Middle frontal gyrus (tissue), 1 donor: ENCODE results near the gene GIMAP6.
"Not testable (repeated sequence)": the region's sequence is repeated elsewhere in the genome, so short reads cannot be mapped to it uniquely, and the experiment has no call there.

Source experiments
- DNase-seq: peaks from one replicate; pipeline ENCODE4 v3.0.0-alpha.2; 2015; ENCODE audit warnings: low spot score; ENCODE audit errors: extremely low spot score

GIMAP6 gene

GRCh38 chr7:150645259-150646020, 13.3 kb upstream of the GIMAP6 start:
- no peak for DNase-seq

- DNase-seq = no peak
Measured at GRCh38 chr7:150642926-150643325, 10.7 kb upstream of the GIMAP6 start.

DNA sequence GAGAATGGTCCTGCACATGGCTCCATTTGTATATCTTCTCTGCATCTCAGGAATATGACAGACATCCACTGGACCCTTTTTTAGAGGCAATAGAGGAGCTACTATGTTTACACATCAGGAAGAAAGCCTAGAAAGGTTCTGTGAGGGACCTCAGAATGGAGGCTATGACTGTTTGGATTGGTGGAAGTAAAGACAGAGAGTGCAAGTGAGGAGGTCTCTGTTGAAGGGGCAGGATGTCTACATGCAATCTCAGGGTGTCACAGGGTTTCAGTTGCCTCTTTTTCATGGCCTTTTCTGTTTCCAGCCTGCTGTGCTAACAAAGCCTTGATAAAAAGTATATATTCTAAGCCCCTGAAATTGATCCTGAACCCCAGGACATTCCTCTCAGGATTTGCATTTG, 9.7 kb upstream of the GIMAP6 start:
- DNase-seq = no peak

- DNase-seq = no peak
Measured at GRCh38 chr7:150633926-150634325, 1.7 kb upstream of the GIMAP6 start.

DNA sequence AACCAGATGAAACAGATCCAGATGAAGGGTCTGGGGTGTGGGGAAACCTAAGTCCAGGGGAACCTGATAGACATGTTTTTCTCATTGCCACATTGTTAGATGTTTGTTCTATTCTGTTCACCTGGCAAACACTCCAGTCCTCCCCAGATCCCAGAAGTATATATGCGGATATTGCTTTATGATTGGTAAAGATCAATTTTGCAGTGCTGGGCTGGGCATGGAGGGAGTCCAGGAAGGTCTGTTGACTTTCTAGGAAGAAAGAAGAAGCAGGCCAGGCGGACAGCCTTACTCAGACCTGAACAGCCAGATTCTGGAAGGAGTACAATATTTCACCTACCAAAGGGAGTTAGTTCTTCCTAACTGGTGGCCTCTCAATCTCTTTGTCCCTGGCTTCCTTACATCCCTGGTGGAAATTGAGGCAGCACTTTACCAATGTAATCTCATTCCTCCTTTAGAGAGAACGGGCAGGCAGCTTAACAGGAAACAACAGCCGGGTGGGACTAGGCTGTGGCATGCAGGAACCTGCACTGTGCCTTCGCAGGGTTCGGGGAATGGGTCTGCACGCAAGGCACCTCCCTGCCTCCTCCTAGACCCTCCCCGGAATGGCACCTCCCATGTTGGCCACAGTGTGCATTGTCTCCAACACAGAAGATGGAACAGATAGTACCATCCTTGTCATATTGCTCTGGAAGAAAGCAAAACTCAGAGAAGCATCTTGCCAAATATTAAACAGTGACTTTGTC, 930 bp downstream of the GIMAP6 start:
- DNase-seq = no peak

GRCh38 chr7:150629347-150629746, 2.8 kb downstream of the GIMAP6 start:
- DNase-seq = no peak

DNA sequence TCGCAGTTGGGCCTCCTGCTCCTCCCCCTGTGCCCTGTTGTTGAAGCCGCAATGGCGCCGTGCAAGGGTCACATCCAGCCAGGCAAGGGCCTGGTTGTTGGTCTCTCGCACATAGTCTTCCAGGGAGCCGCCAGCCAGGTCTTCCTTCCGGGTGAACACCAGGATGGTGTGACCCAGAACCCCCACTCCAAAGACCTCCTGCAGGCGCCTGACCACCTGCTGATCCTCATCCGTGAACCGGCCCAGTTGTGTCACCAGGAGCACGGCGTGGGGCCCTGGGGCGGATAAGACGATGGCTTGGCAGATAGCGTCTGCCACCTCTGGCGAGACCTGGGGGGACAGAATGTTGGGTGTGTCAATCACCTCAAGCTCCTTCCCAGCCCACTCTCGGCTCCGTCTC, 4.2 kb downstream of the GIMAP6 start:
- DNase-seq = no peak

DNA sequence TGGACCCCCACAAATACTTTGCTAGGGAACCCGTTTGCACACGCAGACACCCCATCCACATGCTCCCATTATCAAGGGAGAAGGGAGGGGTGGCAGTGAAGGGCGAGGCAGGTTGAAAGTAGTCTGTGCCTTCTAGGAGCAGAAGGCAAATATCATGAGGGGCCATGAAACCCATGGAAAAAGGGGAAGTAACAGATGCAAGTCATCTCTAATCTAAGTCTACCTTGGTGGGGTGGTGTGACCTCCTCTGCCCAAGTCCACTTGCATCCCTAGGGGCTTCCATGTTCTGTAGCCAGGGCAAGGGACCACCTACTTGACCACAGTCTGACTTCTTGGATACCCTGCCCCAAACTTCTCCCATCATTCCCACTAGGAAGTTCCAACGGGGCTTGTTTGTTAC, 5.5 kb downstream of the GIMAP6 start:
- DNase-seq = no peak

DNA sequence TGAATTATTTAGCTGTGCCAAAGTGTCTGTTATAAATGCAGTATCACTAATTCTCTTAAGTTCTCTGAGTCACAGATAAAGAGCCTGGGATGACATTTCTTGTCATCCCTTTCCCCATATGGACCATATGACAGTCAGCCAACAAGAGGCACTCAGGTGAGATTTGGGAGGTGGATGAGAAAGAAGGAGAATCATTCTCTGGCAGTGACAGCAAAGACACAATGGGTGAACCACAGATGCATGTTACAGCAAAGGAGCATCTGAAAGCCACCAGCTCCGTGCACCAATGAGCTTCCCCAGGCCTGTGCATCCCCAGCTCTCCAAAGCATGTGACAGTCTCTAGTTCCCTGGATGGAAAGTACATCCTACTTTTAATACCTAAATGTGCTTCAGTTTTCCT, 10.8 kb downstream of the GIMAP6 start:
- no peak for DNase-seq

GRCh38 chr7:150620617-150621371, 11.4 kb downstream of the GIMAP6 start:
- no peak for DNase-seq

DNA sequence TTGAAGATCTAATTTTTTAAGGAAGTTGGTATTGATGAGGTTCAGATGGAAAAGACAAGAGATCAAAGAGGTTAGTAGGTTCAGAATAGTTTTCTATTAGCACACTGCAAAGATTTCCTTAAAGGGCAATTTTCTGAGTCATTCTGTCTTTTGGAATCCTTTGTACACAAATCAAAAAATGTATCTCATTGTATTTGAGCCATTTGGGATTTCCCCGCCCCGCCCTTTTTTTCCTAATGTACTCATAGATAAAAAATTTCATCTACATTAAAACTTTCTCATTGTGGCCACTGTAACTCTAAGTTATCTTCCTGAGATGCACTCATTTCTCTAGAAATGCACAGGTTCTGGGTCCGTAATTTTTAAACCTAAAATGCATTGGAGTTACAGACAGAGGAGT, 12.1 kb downstream of the GIMAP6 start:
- DNase-seq = no peak

DNA sequence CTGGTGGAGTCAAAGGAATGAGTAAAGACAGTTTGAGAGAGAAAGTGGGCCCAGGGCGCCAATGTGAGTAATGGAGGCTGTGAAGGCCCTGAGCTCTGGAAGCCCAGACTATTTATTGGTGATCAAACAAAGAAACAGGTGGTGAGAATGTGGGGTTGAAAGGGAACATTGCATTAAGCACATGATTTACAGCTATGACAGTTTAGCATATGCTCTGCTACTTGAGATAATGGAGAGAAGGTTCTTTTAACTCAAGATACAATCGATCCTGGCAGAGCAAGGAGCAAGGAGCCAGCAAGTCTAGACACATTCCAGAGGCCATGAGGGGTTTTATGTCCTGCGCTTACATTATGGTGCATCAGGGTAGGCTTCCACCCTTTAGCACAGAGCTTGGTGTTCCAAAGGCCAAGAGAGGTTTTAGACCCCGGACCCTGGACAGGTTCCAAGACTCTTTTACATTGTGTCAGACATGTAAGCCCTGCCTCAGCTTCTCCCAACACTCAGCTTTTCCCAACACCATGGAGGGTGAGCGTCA, 16.9 kb downstream of the GIMAP6 start:
- not testable (repeated sequence) for DNase-seq

DNA sequence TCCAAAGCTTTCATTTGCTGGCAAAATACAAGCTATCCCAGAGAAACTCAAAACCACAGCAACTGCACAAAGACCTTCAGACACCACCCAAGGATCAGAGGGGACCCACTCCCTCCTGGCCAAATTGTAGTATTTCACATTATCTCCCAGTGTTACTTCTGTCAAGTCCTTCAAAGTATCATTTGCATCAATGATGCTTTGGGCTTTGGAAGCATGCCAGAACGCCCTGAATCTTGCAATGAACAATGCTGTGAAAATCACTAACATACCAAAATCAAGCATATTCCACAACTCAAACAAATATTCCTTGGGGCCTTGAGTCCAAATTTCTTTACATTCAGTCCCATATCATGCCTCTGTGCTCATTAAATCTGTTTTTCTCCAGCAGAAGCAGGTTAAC, 17.8 kb downstream of the GIMAP6 start:
- DNase-seq = not testable (repeated sequence)

DNA sequence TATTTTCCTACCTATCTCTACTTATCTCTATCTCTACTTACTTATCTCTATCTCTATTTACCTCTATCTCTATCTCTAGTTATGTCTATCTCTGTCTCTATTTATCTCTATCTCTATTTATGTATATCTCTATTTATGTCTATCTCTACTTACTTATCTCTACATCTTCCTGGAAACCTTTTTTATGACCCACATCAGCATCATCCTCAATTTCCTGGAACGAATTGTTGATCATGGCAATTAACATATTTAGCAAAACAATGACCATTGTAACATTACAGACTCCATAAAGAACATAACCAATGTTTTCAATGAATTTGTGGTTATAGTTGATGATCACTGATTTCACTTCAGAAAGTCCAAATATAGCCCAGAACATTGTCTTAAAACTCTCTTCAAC, 18.3 kb downstream of the GIMAP6 start:
- no peak for DNase-seq

DNA sequence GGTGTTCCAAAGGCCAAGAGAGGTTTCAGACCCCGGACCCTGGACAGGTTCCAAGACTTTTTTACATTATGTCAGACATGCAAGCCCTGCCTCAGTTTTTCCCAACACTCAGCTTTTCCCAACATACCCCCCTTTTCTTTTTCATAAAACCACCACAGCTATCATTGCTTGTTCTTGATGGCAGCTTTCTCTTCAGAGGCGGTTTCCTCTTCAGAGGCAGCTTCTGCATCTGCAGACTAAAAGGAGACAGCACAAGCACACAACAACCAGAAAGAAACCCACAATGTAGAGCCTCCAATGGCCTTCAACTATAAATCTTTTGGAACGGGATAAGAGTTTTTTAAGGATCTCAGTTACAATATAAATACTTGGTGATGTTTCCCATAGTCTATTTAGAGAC, 19.3 kb downstream of the GIMAP6 start:
- DNase-seq = no peak

DNA sequence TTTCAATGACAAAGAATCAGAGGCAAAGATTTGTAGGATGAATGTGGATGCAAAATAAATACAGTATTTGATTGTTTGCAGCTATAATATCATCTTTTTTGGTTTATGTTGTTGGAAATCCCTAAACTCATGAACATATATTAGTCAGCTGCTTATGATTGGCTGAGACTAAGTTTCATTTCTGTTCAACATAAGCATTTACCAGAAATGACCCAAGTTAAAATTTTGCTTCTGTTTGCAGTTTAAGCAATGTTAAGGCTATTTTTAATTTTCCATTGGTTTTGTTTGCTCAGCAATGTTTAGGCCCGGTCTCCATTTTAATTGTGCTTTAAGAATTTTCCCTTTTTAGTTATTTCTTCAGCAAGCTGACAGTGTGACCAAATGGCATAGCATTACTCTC, 22.0 kb downstream of the GIMAP6 start:
- DNase-seq = no peak

- not testable (repeated sequence) for DNase-seq
Measured at GRCh38 chr7:150603600-150603999, 28.6 kb downstream of the GIMAP6 start.

DNA sequence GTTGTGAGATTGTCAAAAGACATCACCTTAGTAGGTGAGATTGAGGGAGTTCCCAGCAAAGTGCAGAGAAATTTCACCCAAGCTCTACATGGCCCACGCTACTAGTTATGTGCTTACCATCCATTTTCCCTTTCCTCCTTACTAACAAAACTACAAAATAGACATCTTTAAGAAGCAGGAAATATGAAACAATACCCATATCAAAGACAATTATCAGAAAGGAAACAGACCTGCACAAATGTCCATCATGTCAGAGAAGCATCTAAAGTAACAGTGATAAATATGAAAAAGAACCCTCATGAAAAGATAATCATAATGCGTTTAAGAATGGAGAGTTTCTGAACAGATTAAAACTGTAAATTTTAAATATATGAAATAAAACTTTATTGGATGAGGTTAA, 36.8 kb downstream of the GIMAP6 start:
- DNase-seq = no peak

GRCh38 chr7:150594805-150595204, 37.4 kb downstream of the GIMAP6 start:
- no peak for DNase-seq

GRCh38 chr7:150587551-150587950, 44.6 kb downstream of the GIMAP6 start:
- DNase-seq = no peak

DNA sequence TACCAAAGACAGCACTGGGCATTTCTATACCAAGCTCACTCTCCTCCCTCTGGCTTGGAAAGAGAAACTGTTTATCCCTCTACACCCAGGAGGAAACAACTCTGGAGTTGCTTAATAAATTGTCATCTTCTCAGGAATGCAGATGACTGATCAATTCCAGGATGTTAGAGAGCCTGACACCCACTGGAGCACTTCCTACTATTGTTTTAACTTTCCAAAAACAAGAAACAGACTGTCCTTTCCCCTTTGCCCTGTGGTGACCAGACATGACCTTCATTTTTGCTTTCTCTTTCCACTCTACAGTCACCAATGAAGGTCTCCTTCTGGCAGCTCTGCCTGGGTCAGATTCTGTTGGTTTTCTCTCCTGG, 45.4 kb downstream of the GIMAP6 start:
- no peak for DNase-seq
